Activated naive CD4-positive, alpha-beta T cell treated with anti-CD3 and anti-CD28 coated beads for 36 hours (primary cell): ENCODE data around the gene PDE2A. TPM values are rescaled to one million over a fixed set of nuclear protein-coding genes. Genes with fewer than 3 reads are reported as not detected.

Experiments used
- CTCF ChIA-PET: fragments of 350-600 bp; sonication (Branson Sonifier 250); formaldehyde crosslinking; loops from one replicate; lab custom pipeline; 2021; ENCODE audit warnings: antibody characterized with exemption; lab: Charles Lee
- DNase-seq: peaks from one replicate; pipeline ENCODE4 v3.0.0-alpha.2; 2020
- H3K27ac Mint-ChIP-seq: one replicate; pipeline ENCODE4 v1.8.0; 2021; ENCODE audit warnings: mild to moderate bottlenecking, mixed read lengths
- H3K27me3 Mint-ChIP-seq: one replicate; pipeline ENCODE4 v1.8.0; 2021; ENCODE audit warnings: low read depth, mixed read lengths
- H3K36me3 Mint-ChIP-seq: one replicate; pipeline ENCODE4 v1.8.0; 2021; ENCODE audit warnings: low read depth, mixed read lengths
- H3K4me1 Mint-ChIP-seq: one replicate; pipeline ENCODE4 v1.8.0; 2021; ENCODE audit warnings: low read depth, mixed read lengths
- H3K4me3 Mint-ChIP-seq: one replicate; pipeline ENCODE4 v1.8.0; 2021; ENCODE audit warnings: mild to moderate bottlenecking, moderate library complexity, mixed read lengths
- H3K9me3 Mint-ChIP-seq: one replicate; pipeline ENCODE4 v1.8.0; 2021; ENCODE audit warnings: mixed read lengths
- intact Hi-C: fragments of 100-400 bp; cut with micrococcal nuclease; formaldehyde crosslinking; loops from one replicate; pipeline ENCODE4 v1.15.1; 2023
- total RNA-seq, 2 experiments: library from RNA; stranded (reverse); gene quantifications; one replicate each; pipeline ENCODE4 v1.2.3, GENCODE V29; 2021

Gene PDE2A
- total RNA-seq, 2 experiments from 2014 or later: 0.69 to 1.1 TPM

- Mint-ChIP-seq H3K4me1 (peaks cover 2% of the 10 kb centered on the region), H3K9me3 (no peaks in the 10 kb centered on the region), H3K4me3 (no peak overlapping the region), H3K36me3 (no peaks in the 10 kb centered on the region), H3K27ac (no peak overlapping the region), H3K27me3 (peaks cover 2% of the 10 kb centered on the region)
- CTCF ChIA-PET: interaction anchor here (1.2 to 4.2 kb wide), 2 partner anchors 9 to 50 kb away, joined by 3 to 21 read pairs; no protein-coding TSS in a partner anchor
- no peak for DNase-seq
- intact Hi-C loops: no loop called here
These were observed 37.8 kb downstream of the PDE2A start for GRCh38 chr11:72636376-72636775.

GRCh38 chr11:72635933-72636332, 38.3 kb downstream of the PDE2A start:
- Mint-ChIP-seq H3K36me3 (no peaks in the 10 kb centered on the region), H3K9me3 (no peaks in the 10 kb centered on the region), H3K4me3 (no peak overlapping the region), H3K27me3 (peaks cover 2% of the 10 kb centered on the region), H3K4me1 (peaks cover 2% of the 10 kb centered on the region), H3K27ac (no peak overlapping the region)
- intact Hi-C loops: no loop called here
- no peak for DNase-seq
- CTCF ChIA-PET: interaction anchor here (1.2 to 4.2 kb wide), 3 partner anchors 9 to 50 kb away, joined by 3 to 21 read pairs (median 3); no protein-coding TSS in a partner anchor

GRCh38 chr11:72635309-72635915, 38.8 kb downstream of the PDE2A start:
- H3K9me3 Mint-ChIP-seq: no peaks in the 10 kb centered on the region
- peaks cover 2% of the 10 kb centered on the region for H3K4me1 Mint-ChIP-seq
- H3K4me3 Mint-ChIP-seq: no peak overlapping the region
- CTCF ChIA-PET: interaction anchor here (1.0 to 4.2 kb wide), 4 partner anchors 10 to 49 kb away, joined by 3 to 21 read pairs (median 4); no protein-coding TSS in a partner anchor
- DNase-seq: no peak
- intact Hi-C loops: no loop called here
- H3K27ac Mint-ChIP-seq: no peak overlapping the region
- H3K36me3 Mint-ChIP-seq: no peaks in the 10 kb centered on the region
- peaks cover 2% of the 10 kb centered on the region for H3K27me3 Mint-ChIP-seq

- intact Hi-C loops: no loop called here
- H3K36me3 Mint-ChIP-seq: no peaks in the 10 kb centered on the region
- CTCF ChIA-PET: interaction anchor here (1.0 to 4.2 kb wide), 3 partner anchors 14 to 50 kb away, joined by 3 to 21 read pairs (median 4); no protein-coding TSS in a partner anchor
- no peaks in the 10 kb centered on the region for H3K9me3 Mint-ChIP-seq
- no peak for DNase-seq
- peaks cover 2% of the 10 kb centered on the region for H3K4me1 Mint-ChIP-seq
- peaks cover 2% of the 10 kb centered on the region for H3K27me3 Mint-ChIP-seq
- no peak overlapping the region for H3K27ac Mint-ChIP-seq
- no peak overlapping the region for H3K4me3 Mint-ChIP-seq
These were observed 39.6 kb downstream of the PDE2A start for GRCh38 chr11:72634472-72635095.

GRCh38 chr11:72634016-72634415, 40.2 kb downstream of the PDE2A start:
- H3K9me3 Mint-ChIP-seq: no peaks in the 10 kb centered on the region
- CTCF ChIA-PET: interaction anchor here (0.8 kb wide), 1 partner anchor 596 kb away, joined by 3 read pairs; no protein-coding TSS in a partner anchor

GRCh38 chr11:72633068-72633467, 41.2 kb downstream of the PDE2A start:
- H3K9me3 Mint-ChIP-seq: no peaks in the 10 kb centered on the region
- no peak overlapping the region for H3K27ac Mint-ChIP-seq
- intact Hi-C loops: no loop called here
- H3K27me3 Mint-ChIP-seq: peaks cover 2% of the 10 kb centered on the region
- peaks cover 2% of the 10 kb centered on the region for H3K4me1 Mint-ChIP-seq
- DNase-seq: no peak
- CTCF ChIA-PET: interaction anchor here (0.8 kb wide), 1 partner anchor 595 kb away, joined by 3 read pairs; no protein-coding TSS in a partner anchor
- no peaks in the 10 kb centered on the region for H3K36me3 Mint-ChIP-seq
- H3K4me3 Mint-ChIP-seq: no peak overlapping the region

More at GRCh38 chr11:72634016-72634415, 40.2 kb downstream of the PDE2A start:
- H3K36me3 Mint-ChIP-seq: no peaks in the 10 kb centered on the region
- intact Hi-C loops: no loop called here
- DNase-seq: no peak
- peaks cover 2% of the 10 kb centered on the region for H3K27me3 Mint-ChIP-seq
- H3K4me1 Mint-ChIP-seq: peaks cover 2% of the 10 kb centered on the region
- H3K27ac Mint-ChIP-seq: no peak overlapping the region
- no peak overlapping the region for H3K4me3 Mint-ChIP-seq

GRCh38 chr11:72631806-72632731, 42.2 kb downstream of the PDE2A start:
- Mint-ChIP-seq H3K36me3 (no peaks in the 10 kb centered on the region), H3K27ac (no peak overlapping the region), H3K9me3 (no peaks in the 10 kb centered on the region), H3K4me1 (no peaks in the 10 kb centered on the region), H3K4me3 (no peak overlapping the region), H3K27me3 (peaks cover 2% of the 10 kb centered on the region)
- CTCF ChIA-PET: no interaction called here
- no peak for DNase-seq
- intact Hi-C loops: no loop called here

- no peak for DNase-seq
- H3K4me1 Mint-ChIP-seq: no peaks in the 10 kb centered on the region
- H3K36me3 Mint-ChIP-seq: no peaks in the 10 kb centered on the region
- CTCF ChIA-PET: interaction anchor here (0.7 kb wide), 1 partner anchor 31 kb away, joined by 3 read pairs; no protein-coding TSS in a partner anchor
- H3K27me3 Mint-ChIP-seq: no peaks in the 10 kb centered on the region
- intact Hi-C loops: no loop called here
- H3K4me3 Mint-ChIP-seq: no peak overlapping the region
- H3K9me3 Mint-ChIP-seq: no peaks in the 10 kb centered on the region
- H3K27ac Mint-ChIP-seq: no peak overlapping the region
These were observed 43.9 kb downstream of the PDE2A start for GRCh38 chr11:72630104-72630852.

- CTCF ChIA-PET: no interaction called here
- H3K9me3 Mint-ChIP-seq: no peaks in the 10 kb centered on the region
- no peaks in the 10 kb centered on the region for H3K4me1 Mint-ChIP-seq
- H3K27ac Mint-ChIP-seq: no peak overlapping the region
- H3K27me3 Mint-ChIP-seq: no peaks in the 10 kb centered on the region
- H3K36me3 Mint-ChIP-seq: no peaks in the 10 kb centered on the region
- no peak for DNase-seq
- intact Hi-C loops: no loop called here
- H3K4me3 Mint-ChIP-seq: no peak overlapping the region
These were observed 45.0 kb downstream of the PDE2A start for GRCh38 chr11:72629266-72629665.

- H3K9me3 Mint-ChIP-seq: no peaks in the 10 kb centered on the region
- no peak overlapping the region for H3K4me3 Mint-ChIP-seq
- intact Hi-C loops: no loop called here
- H3K4me1 Mint-ChIP-seq: no peaks in the 10 kb centered on the region
- H3K27ac Mint-ChIP-seq: no peak overlapping the region
- CTCF ChIA-PET: interaction anchor here (1.1 kb wide), 1 partner anchor 38 kb away, joined by 4 read pairs; no protein-coding TSS in a partner anchor
- no peaks in the 10 kb centered on the region for H3K27me3 Mint-ChIP-seq
- no peak for DNase-seq
- no peaks in the 10 kb centered on the region for H3K36me3 Mint-ChIP-seq
These were observed 46.5 kb downstream of the PDE2A start for GRCh38 chr11:72627594-72628281.

- H3K27me3 Mint-ChIP-seq: no peaks in the 10 kb centered on the region
- H3K4me3 Mint-ChIP-seq: no peak overlapping the region
- no peaks in the 10 kb centered on the region for H3K9me3 Mint-ChIP-seq
- no peak overlapping the region for H3K27ac Mint-ChIP-seq
- CTCF ChIA-PET: interaction anchor here (1.2 kb wide), 1 partner anchor 40 kb away, joined by 3 read pairs; no protein-coding TSS in a partner anchor
- intact Hi-C loops: no loop called here
- DNase-seq: no peak
- H3K4me1 Mint-ChIP-seq: peaks cover 1% of the 10 kb centered on the region
- H3K36me3 Mint-ChIP-seq: no peaks in the 10 kb centered on the region
These were observed 47.7 kb downstream of the PDE2A start for GRCh38 chr11:72626414-72626936.
